Naive thymus-derived CD4-positive, alpha-beta T cell (primary cell): ENCODE data around the gene MLF2. TPM values are rescaled to one million over a fixed set of nuclear protein-coding genes. Genes with fewer than 3 reads are reported as not detected.
A peak's percentile ranks its signal among the peaks of the same experiment; 100 is the strongest.
"Not testable (repeated sequence)": the region's sequence is repeated elsewhere in the genome, so short reads cannot be mapped to it uniquely, and the experiment has no call there.

Source experiments
- ATAC-seq: fragments of 150-1000 bp; cut with Tn5 transposase; 2 replicates; pipeline ENCODE4 v1.10.0; 2021; ENCODE audit warnings: mild to moderate bottlenecking, moderate library complexity
- CTCF ChIA-PET: fragments of 350-600 bp; sonication (Branson Sonifier 250); formaldehyde crosslinking; loops from one replicate; lab custom pipeline; 2021; ENCODE audit warnings: antibody characterized with exemption; lab: Charles Lee
- POLR2A ChIA-PET: fragments of 350-600 bp; sonication (Branson Sonifier 250); formaldehyde crosslinking; loops from one replicate; lab custom pipeline; 2021; ENCODE audit warnings: antibody characterized with exemption, inconsistent platforms; lab: Charles Lee
- DNase-seq, 9 donors: peaks; one replicate each; pipeline versions ENCODE4 v3.0.0 to v3.0.0-alpha.2; 2020 to 2022; ENCODE audit warnings: mixed read lengths in 1 of 9
- H3K27ac ChIP-seq: one replicate; pipeline ENCODE4 v1.7.0; 2013; ENCODE audit warnings: mild to moderate bottlenecking, low read depth, low read length, moderate library complexity
- H3K27me3 ChIP-seq, 2 donors: one replicate each; pipeline ENCODE4 v1.7.0; 2013; ENCODE audit warnings: low read length in 2 of 2, mild to moderate bottlenecking in 2 of 2, moderate library complexity in 2 of 2; ENCODE audit not compliant: control insufficient read depth in 2 of 2, insufficient read depth in 2 of 2
- H3K36me3 ChIP-seq, 3 experiments: 1 replicate in 2 of 3; 2 replicates in 1 of 3; pipeline ENCODE4 v1.7.0; 2013; ENCODE audit warnings: low read length in 3 of 3, mild to moderate bottlenecking in 3 of 3, moderate library complexity in 1 of 3; ENCODE audit not compliant: insufficient read depth in 3 of 3, control insufficient read depth in 2 of 3
- H3K4me1 ChIP-seq, 2 donors: one replicate each; pipeline ENCODE4 v1.7.0; 2013; ENCODE audit warnings: low read length in 2 of 2, mild to moderate bottlenecking in 2 of 2, moderate library complexity in 1 of 2; ENCODE audit not compliant: control insufficient read depth in 2 of 2, insufficient read depth in 2 of 2
- H3K4me3 ChIP-seq: 2 replicates; pipeline ENCODE4 v1.7.0; 2013; ENCODE audit warnings: mild to moderate bottlenecking, low read length
- H3K9me3 ChIP-seq, 3 experiments: 1 replicate in 2 of 3; 2 replicates in 1 of 3; pipeline ENCODE4 v1.7.0; 2013; ENCODE audit warnings: low read length in 3 of 3; ENCODE audit not compliant: control insufficient read depth in 2 of 3
- H3K27ac Mint-ChIP-seq, 9 donors: one replicate each; pipeline ENCODE4 v1.8.0; 2020 to 2022; ENCODE audit warnings: mixed read lengths in 9 of 9, mild to moderate bottlenecking in 8 of 9, moderate library complexity in 5 of 9, inconsistent platforms in 2 of 9
- H3K27me3 Mint-ChIP-seq, 5 donors: one replicate each; pipeline ENCODE4 v1.8.0; 2021 to 2022; ENCODE audit warnings: mixed read lengths in 5 of 5, mild to moderate bottlenecking in 1 of 5
- H3K36me3 Mint-ChIP-seq, 5 donors: one replicate each; pipeline ENCODE4 v1.8.0; 2020 to 2022; ENCODE audit warnings: mixed read lengths in 5 of 5, mild to moderate bottlenecking in 3 of 5, inconsistent platforms in 1 of 5
- H3K4me1 Mint-ChIP-seq, 7 donors: one replicate each; pipeline ENCODE4 v1.8.0; 2020 to 2022; ENCODE audit warnings: mixed read lengths in 7 of 7, mild to moderate bottlenecking in 3 of 7, inconsistent platforms in 1 of 7
- H3K4me3 Mint-ChIP-seq, 10 donors: one replicate each; pipeline ENCODE4 v1.8.0; 2020 to 2022; ENCODE audit warnings: mild to moderate bottlenecking in 10 of 10, mixed read lengths in 10 of 10, moderate library complexity in 6 of 10, inconsistent platforms in 2 of 10
- H3K9me3 Mint-ChIP-seq, 11 donors: one replicate each; pipeline ENCODE4 v1.8.0; 2020 to 2022; ENCODE audit warnings: mixed read lengths in 11 of 11, mild to moderate bottlenecking in 4 of 11, inconsistent platforms in 1 of 11, moderate library complexity in 1 of 11
- intact Hi-C, 2 donors: fragments of 100-400 bp; cut with micrococcal nuclease; formaldehyde crosslinking; loops; one replicate each; pipeline ENCODE4 v1.15.1; 2023
- polyA plus RNA-seq, 2 donors: library from polyadenylated mRNA; unstranded; fragments of 300-500 nt; fragmentation: Illumina TruSeq; gene quantifications; one replicate each; pipeline ENCODE4 v1.2.3, GENCODE V29; 2021
- total RNA-seq, 6 experiments: library from RNA in 5 of 6; stranded (reverse) in 5 of 6; gene quantifications; 1 replicate in 5 of 6; 2 replicates in 1 of 6; pipeline ENCODE4 v1.2.3 and lab custom pipeline; 2021 to 2026

MLF2 gene
- total and polyA plus RNA-seq, 7 experiments from 2014 or later: 84.6 to 141 (median 119) TPM

DNA sequence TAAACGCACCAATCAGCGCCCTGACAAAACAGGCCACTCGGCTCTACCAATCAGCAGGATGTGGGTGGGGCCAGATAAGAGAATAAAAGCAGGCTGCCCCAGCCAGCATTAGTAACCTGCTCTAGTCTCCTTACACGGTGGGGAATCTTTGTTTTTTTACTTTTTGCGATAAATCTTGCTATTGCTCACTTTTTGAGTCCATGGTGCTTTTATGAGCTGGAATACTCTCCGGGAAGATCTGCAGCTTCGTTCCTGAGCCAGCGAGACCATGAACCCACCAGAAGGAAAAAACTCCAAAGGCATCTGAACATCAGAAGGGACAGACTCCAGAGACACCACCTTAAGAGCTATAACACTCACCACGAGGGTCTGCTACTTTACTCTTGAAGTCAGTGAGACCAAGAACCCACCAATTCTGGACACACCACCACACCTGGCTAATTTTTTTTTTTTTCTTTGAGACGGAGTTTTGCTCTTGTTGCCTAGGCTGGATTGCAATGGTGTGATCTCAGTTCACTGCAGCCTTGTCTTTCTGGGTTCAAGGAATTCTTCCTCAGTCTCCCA lies 36.0 kb downstream of the MLF2 start:
- ChIA-PET POLR2A (interaction anchor here (0.7 to 1.0 kb wide), 2 partner anchors 72 to 554 kb away, joined by 3 to 4 read pairs; partner anchors contain the start of gene CD4), CTCF (interaction anchor here (0.6 kb wide), 1 partner anchor 127 kb away, joined by 4 read pairs; no protein-coding TSS in a partner anchor)
- H3K36me3 ChIP-seq: no peaks in the 10 kb centered on the region
- H3K4me3 Mint-ChIP-seq: no peak overlapping the region
- no peaks in the 10 kb centered on the region for H3K27me3 ChIP-seq
- no peaks in the 10 kb centered on the region for H3K36me3 Mint-ChIP-seq
- H3K27ac ChIP-seq: no peak overlapping the region
- H3K4me3 ChIP-seq: no peak overlapping the region
- peaks cover 0 to 3% (median 0%) of the 10 kb centered on the region in 7 donors for H3K4me1 Mint-ChIP-seq
- H3K27ac Mint-ChIP-seq: peak overlapping the region in 1 of 9 donors; percentile 12
- H3K9me3 Mint-ChIP-seq: no peaks in the 10 kb centered on the region
- peaks cover 0 to 5% (median 3%) of the 10 kb centered on the region in 5 donors for H3K27me3 Mint-ChIP-seq
- intact Hi-C loops: no loop called here
- ATAC-seq (no peak), DNase-seq (no peak)
- no peaks in the 10 kb centered on the region for H3K9me3 ChIP-seq
- H3K4me1 ChIP-seq: no peaks in the 10 kb centered on the region

DNA sequence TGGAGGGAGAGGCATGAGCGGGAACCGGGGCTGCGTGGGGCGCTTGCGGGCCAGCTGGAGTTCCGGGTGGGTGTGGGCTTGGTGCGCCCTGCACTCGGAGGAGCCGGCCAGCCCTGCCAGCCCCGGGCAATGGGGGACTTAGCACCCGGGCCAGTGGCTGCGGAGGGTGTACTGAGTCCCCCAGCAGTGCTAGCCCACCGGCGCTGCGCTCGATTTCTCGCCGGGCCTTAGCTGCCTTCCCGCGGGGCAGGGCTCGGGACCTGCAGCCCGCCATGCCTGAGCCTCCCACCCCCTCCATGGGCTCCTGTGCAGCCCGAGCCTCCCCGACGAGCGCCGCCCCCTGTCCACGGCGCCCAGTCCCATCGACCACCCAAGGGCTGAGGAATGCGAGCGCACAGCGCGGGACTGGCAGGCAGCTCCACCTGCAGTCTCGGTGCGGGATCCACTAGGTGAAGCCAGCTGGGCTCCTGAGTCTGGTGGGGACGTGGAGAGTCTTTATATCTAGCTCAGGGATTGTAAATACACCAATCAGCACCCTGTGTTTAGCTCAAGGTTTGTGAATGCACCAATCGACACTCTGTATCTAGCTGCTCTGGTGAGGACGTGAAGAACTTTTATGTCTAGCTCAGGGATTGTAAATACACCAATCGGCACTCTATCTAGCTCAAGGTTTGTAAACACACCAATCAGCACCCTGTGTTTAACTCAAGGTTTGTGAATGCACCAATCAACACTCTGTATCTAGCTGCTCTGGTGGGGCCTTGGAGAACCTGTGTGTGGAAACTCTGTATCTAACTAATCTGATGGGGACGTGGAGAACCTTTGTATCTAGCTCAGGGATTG lies 36.7 kb downstream of the MLF2 start:
- H3K9me3 Mint-ChIP-seq, H3K36me3 Mint-ChIP-seq, H3K4me3 ChIP-seq, H3K27me3 ChIP-seq, H3K27me3 Mint-ChIP-seq, H3K9me3 ChIP-seq, DNase-seq, H3K4me3 Mint-ChIP-seq, H3K27ac ChIP-seq, H3K36me3 ChIP-seq, intact Hi-C loops, H3K4me1 Mint-ChIP-seq, ATAC-seq, H3K27ac Mint-ChIP-seq, H3K4me1 ChIP-seq: not testable (repeated sequence)
- ChIA-PET CTCF (interaction anchor here (0.6 kb wide), 1 partner anchor 128 kb away, joined by 4 read pairs; no protein-coding TSS in a partner anchor), POLR2A (interaction anchor here (1.0 kb wide), 1 partner anchor 73 kb away, joined by 4 read pairs; the partner anchor contains the start of gene CD4)

DNA sequence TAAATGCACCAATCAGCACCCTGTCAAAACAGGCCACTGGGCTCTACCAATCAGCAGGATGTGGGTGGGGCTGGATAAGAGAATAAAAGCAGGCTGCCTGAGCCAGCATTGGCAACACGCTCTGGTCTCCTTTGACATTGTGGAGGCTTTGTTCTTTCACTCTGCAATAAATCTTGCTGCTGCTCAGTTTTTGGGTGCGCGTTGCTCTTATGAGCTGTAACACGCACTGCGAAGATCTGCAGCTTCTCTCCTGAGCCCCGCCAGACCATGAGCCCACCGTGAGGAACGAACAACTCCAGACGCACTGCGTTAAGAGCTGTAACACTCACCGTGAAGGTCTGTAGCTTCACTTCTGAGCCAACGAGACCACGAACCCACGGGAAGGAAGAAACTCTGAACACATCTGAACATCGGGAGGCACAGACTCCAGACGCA lies 44.0 kb downstream of the MLF2 start:
- H3K27me3 Mint-ChIP-seq: peaks cover 0 to 21% (median 19%) of the 10 kb centered on the region in 5 donors
- intact Hi-C loops: no loop called here
- H3K4me3 Mint-ChIP-seq: peak overlapping the region; percentile 48 to 96 (median 81)
- no peaks in the 10 kb centered on the region for H3K36me3 ChIP-seq
- DNase-seq (peak in 5 of 9 donors; percentile 25 to 75 (median 47)), ATAC-seq (peak; percentile 61)
- peaks cover 0 to 4% (median 0%) of the 10 kb centered on the region in 5 donors for H3K36me3 Mint-ChIP-seq
- no peaks in the 10 kb centered on the region for H3K9me3 ChIP-seq
- H3K9me3 Mint-ChIP-seq: no peaks in the 10 kb centered on the region
- ChIA-PET CTCF (no interaction called here), POLR2A (interaction anchor here (0.9 to 2.3 kb wide), 4 partner anchors 15 to 143 kb away, joined by 3 to 9 read pairs (median 5); partner anchors contain the start of genes COPS7A, USP5 and ZNF384)
- no peaks in the 10 kb centered on the region for H3K27me3 ChIP-seq
- peak overlapping the region; percentile 14 to 92 (median 84) for H3K27ac Mint-ChIP-seq
- no peak overlapping the region for H3K4me3 ChIP-seq
- H3K4me1 Mint-ChIP-seq: peaks cover 6 to 10% (median 8%) of the 10 kb centered on the region in 7 donors
- H3K27ac ChIP-seq: peak overlapping the region; percentile 31
- H3K4me1 ChIP-seq: no peaks in the 10 kb centered on the region

DNA sequence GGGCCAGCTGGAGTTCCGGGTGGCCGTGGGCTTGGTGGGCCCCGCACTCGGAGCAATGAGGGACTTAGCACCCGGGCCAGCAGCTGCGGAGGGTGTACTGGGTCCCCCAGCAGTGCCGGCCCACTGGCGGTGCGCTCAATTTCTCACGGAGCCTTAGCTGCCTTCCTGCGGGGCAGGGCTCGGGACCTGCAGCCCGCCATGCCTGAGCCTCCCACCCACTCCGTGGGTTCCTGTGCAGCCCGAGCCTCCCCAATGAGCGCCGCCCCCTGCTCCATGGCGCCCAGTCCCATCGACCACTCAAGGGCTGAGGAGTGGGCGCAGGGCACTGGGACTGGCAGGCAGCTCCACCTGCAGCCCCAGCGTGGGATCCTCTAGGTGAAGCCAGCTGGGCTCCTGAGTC lies 44.6 kb downstream of the MLF2 start:
- H3K9me3 Mint-ChIP-seq, CTCF ChIA-PET, H3K36me3 Mint-ChIP-seq, H3K36me3 ChIP-seq, H3K27me3 ChIP-seq, H3K9me3 ChIP-seq, H3K4me1 ChIP-seq, H3K4me3 ChIP-seq, intact Hi-C loops, DNase-seq, H3K27ac ChIP-seq, ATAC-seq: not testable (repeated sequence)
- peaks cover 7 to 12% (median 11%) of the 10 kb centered on the region in 7 donors for H3K4me1 Mint-ChIP-seq
- H3K27me3 Mint-ChIP-seq: peaks cover 5 to 27% (median 23%) of the 10 kb centered on the region in 5 donors
- peak overlapping the region in 1 of 9 donors; percentile 83 for H3K27ac Mint-ChIP-seq
- POLR2A ChIA-PET: interaction anchor here (0.6 to 2.3 kb wide), 3 partner anchors 16 to 483 kb away, joined by 4 to 9 read pairs (median 7); partner anchors contain the start of genes COPS7A and ZNF384
- H3K4me3 Mint-ChIP-seq: peak overlapping the region in 2 of 10 donors; percentile 72 to 88

DNA sequence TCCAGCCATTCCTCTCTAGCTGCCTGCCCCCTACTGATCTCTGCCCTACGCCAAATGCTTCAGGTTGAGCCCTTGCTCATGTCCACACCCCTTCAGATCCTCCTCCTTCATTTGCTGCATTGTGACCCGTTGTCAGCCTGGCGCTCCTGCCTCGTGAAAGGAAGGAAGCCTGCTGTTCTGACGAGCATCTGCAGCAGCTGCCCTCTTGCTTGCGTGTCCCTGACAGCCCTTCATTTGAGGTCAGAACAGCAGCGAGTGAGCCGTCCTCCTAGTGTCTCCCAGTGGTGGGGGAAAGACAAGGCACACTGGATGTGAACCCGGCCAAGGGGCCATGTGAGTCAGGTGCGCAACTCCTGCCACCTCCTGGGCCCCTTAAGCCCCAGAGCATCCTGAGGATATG lies 49.3 kb downstream of the MLF2 start:
- ATAC-seq (no peak), DNase-seq (no peak)
- H3K36me3 Mint-ChIP-seq: peaks cover 0 to 3% (median 0%) of the 10 kb centered on the region in 5 donors
- H3K9me3 ChIP-seq: no peaks in the 10 kb centered on the region
- H3K4me1 Mint-ChIP-seq: peaks cover 13 to 31% (median 25%) of the 10 kb centered on the region in 7 donors
- CTCF ChIA-PET: no interaction called here
- H3K4me1 ChIP-seq: peaks cover 5 to 8% of the 10 kb centered on the region in 2 donors
- no peaks in the 10 kb centered on the region for H3K36me3 ChIP-seq
- intact Hi-C loops: no loop called here
- peaks cover 0 to 5% (median 0%) of the 10 kb centered on the region in 11 donors for H3K9me3 Mint-ChIP-seq
- peaks cover 5 to 59% (median 51%) of the 10 kb centered on the region in 5 donors for H3K27me3 Mint-ChIP-seq
- H3K27ac ChIP-seq: no peak overlapping the region
- peaks cover 0 to 6% of the 10 kb centered on the region in 2 donors for H3K27me3 ChIP-seq
- no peak overlapping the region for H3K27ac Mint-ChIP-seq
- POLR2A ChIA-PET: interaction anchor here (0.9 kb wide), 1 partner anchor 86 kb away, joined by 3 read pairs; the partner anchor contains the start of gene CD4
- no peak overlapping the region for H3K4me3 ChIP-seq
- H3K4me3 Mint-ChIP-seq: peak overlapping the region in 2 of 10 donors; percentile 2 to 31

DNA sequence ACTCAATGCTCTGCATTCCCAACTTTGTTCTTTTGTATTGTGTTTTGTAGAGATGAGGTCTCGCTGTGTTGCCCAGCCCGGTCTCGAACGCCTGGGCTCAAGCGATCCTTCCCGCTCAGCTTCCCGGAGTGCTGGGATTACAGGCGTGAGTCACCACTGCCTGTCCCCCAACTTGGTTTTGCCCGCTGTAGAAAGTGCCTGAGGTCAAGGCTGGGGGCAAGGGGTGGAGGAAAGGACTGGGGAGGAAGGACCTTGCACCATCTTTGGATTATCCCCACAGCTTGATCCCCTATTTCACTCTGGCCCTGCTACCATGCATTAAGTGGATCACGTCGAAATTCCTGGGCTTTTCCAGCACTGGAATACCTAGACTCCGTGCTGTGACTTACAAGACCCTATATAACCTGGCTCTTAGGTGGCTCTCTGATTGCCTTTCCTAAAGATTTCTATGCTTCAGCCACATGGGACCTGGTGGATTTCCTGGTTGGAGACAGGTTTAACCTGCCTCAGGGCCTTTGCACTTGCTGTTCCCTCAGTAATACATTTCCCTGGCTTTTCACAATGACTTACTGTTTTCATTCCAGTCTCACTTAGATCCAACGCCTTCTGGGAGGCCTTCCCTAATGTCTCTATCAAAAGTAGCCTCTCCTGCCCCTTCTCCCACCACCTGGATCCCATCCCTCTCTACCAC lies 51.7 kb downstream of the MLF2 start:
- Mint-ChIP-seq H3K4me1 (peaks cover 13 to 39% (median 25%) of the 10 kb centered on the region in 7 donors), H3K27me3 (peaks cover 5 to 70% (median 51%) of the 10 kb centered on the region in 5 donors), H3K27ac (peak overlapping the region in 5 of 9 donors; percentile 5 to 69 (median 56)), H3K9me3 (peaks cover 0 to 5% (median 0%) of the 10 kb centered on the region in 11 donors), H3K36me3 (peaks cover 0 to 2% (median 0%) of the 10 kb centered on the region in 5 donors), H3K4me3 (peak overlapping the region; percentile 63 to 92 (median 81))
- peaks cover 0 to 6% of the 10 kb centered on the region in 2 donors for H3K27me3 ChIP-seq
- H3K4me3 ChIP-seq: peak overlapping the region; percentile 62
- H3K4me1 ChIP-seq: peaks cover 5 to 8% of the 10 kb centered on the region in 2 donors
- H3K36me3 ChIP-seq: no peaks in the 10 kb centered on the region
- ChIA-PET CTCF (no interaction called here), POLR2A (interaction anchor here (1.0 to 1.3 kb wide), 2 partner anchors 10 to 12 kb away, joined by 3 to 4 read pairs; no protein-coding TSS in a partner anchor)
- no peak overlapping the region for H3K27ac ChIP-seq
- ATAC-seq (no peak), DNase-seq (no peak)
- no peaks in the 10 kb centered on the region for H3K9me3 ChIP-seq
- intact Hi-C loops: no loop called here
